Mucosa of rectum (tissue), 2 donors: ENCODE results near the gene FHIT.

ENCODE experiments used
- H3K27ac ChIP-seq, 2 donors: one replicate each; pipeline ENCODE4 v1.7.0; 2013; ENCODE audit warnings: inconsistent platforms in 2 of 2, low read depth in 2 of 2, low read length in 2 of 2
- H3K27me3 ChIP-seq, 2 donors: one replicate each; pipeline ENCODE4 v1.7.0; 2013; ENCODE audit warnings: low read length in 2 of 2; ENCODE audit not compliant: control insufficient read depth in 2 of 2, insufficient read depth in 2 of 2
- H3K36me3 ChIP-seq, 2 donors: one replicate each; pipeline ENCODE4 v1.7.0; 2013; ENCODE audit warnings: low read length in 2 of 2; ENCODE audit not compliant: control insufficient read depth in 2 of 2, insufficient read depth in 2 of 2
- H3K4me1 ChIP-seq, 2 donors: one replicate each; pipeline ENCODE4 v1.7.0; 2013; ENCODE audit warnings: low read length in 2 of 2, mild to moderate bottlenecking in 1 of 2; ENCODE audit not compliant: control insufficient read depth in 2 of 2, insufficient read depth in 2 of 2
- H3K4me3 ChIP-seq, 2 donors: one replicate each; pipeline ENCODE4 v1.7.0; 2013; ENCODE audit warnings: low read length in 2 of 2
- H3K9ac ChIP-seq, 2 donors: one replicate each; pipeline ENCODE4 v1.7.0; 2013; ENCODE audit warnings: low read length in 2 of 2, low read depth in 1 of 2, mild to moderate bottlenecking in 1 of 2
- H3K9me3 ChIP-seq, 2 donors: one replicate each; pipeline ENCODE4 v1.7.0; 2013; ENCODE audit warnings: low read length in 2 of 2; ENCODE audit not compliant: control insufficient read depth in 2 of 2
- donor health status: healthy.
- donor health status: Normal muscosa, but diverticular disease.

The FHIT gene

GRCh38 chr3:60260546-60260945 is 990.7 kb downstream of the FHIT start:
- H3K4me1 ChIP-seq, result no peaks in the 10 kb centered on the region
- H3K36me3 ChIP-seq, result no peaks in the 10 kb centered on the region
- no peak overlapping the region for H3K9ac ChIP-seq
- H3K27ac ChIP-seq, result no peak overlapping the region
- no peaks in the 10 kb centered on the region for H3K27me3 ChIP-seq
- no peak overlapping the region for H3K4me3 ChIP-seq
- H3K9me3 ChIP-seq, result no peaks in the 10 kb centered on the region

- Histone ChIP-seq H3K27ac (no peak overlapping the region), H3K9me3 (no peaks in the 10 kb centered on the region), H3K9ac (no peak overlapping the region), H3K4me1 (no peaks in the 10 kb centered on the region), H3K4me3 (no peak overlapping the region), H3K27me3 (no peaks in the 10 kb centered on the region), H3K36me3 (no peaks in the 10 kb centered on the region)
These were observed 1000.4 kb downstream of the FHIT start for GRCh38 chr3:60250810-60251209.

GRCh38 chr3:60250206-60250605 is 1001.0 kb downstream of the FHIT start:
- Histone ChIP-seq H3K27ac (no peak overlapping the region), H3K9ac (no peak overlapping the region), H3K9me3 (no peaks in the 10 kb centered on the region), H3K36me3 (no peaks in the 10 kb centered on the region), H3K4me1 (no peaks in the 10 kb centered on the region), H3K4me3 (no peak overlapping the region), H3K27me3 (no peaks in the 10 kb centered on the region)

- Histone ChIP-seq H3K9ac (no peak overlapping the region), H3K36me3 (no peaks in the 10 kb centered on the region), H3K4me1 (no peaks in the 10 kb centered on the region), H3K4me3 (no peak overlapping the region), H3K9me3 (no peaks in the 10 kb centered on the region), H3K27ac (no peak overlapping the region), H3K27me3 (no peaks in the 10 kb centered on the region)
These were observed 1004.9 kb downstream of the FHIT start for GRCh38 chr3:60246361-60246760.

GRCh38 chr3:60243456-60243855 is 1007.8 kb downstream of the FHIT start:
- Histone ChIP-seq H3K4me3 (no peak overlapping the region), H3K27ac (no peak overlapping the region), H3K27me3 (no peaks in the 10 kb centered on the region)

GRCh38 chr3:60240492-60240891 is 1010.8 kb downstream of the FHIT start:
- Histone ChIP-seq H3K4me1 (peaks cover 0 to 4% of the 10 kb centered on the region in 2 donors), H3K36me3 (no peaks in the 10 kb centered on the region), H3K27me3 (no peaks in the 10 kb centered on the region), H3K9ac (no peak overlapping the region), H3K9me3 (no peaks in the 10 kb centered on the region), H3K27ac (peak overlapping the region in 1 of 2 donors; percentile 52), H3K4me3 (no peak overlapping the region)

More at GRCh38 chr3:60243456-60243855, 1007.8 kb downstream of the FHIT start:
- Histone ChIP-seq H3K9me3 (no peaks in the 10 kb centered on the region), H3K36me3 (no peaks in the 10 kb centered on the region), H3K9ac (no peak overlapping the region), H3K4me1 (peaks cover 0 to 4% of the 10 kb centered on the region in 2 donors)

- H3K4me1 ChIP-seq, result peaks cover 0 to 4% of the 10 kb centered on the region in 2 donors
- no peaks in the 10 kb centered on the region for H3K27me3 ChIP-seq
- no peaks in the 10 kb centered on the region for H3K9me3 ChIP-seq
- H3K4me3 ChIP-seq, result no peak overlapping the region
- no peak overlapping the region for H3K9ac ChIP-seq
- no peaks in the 10 kb centered on the region for H3K36me3 ChIP-seq
- no peak overlapping the region for H3K27ac ChIP-seq
These were observed 1012.7 kb downstream of the FHIT start for GRCh38 chr3:60238550-60238949.

- no peak overlapping the region for H3K27ac ChIP-seq
- no peak overlapping the region for H3K9ac ChIP-seq
- H3K4me1 ChIP-seq, result no peaks in the 10 kb centered on the region
- no peaks in the 10 kb centered on the region for H3K27me3 ChIP-seq
- H3K4me3 ChIP-seq, result no peak overlapping the region
- H3K36me3 ChIP-seq, result no peaks in the 10 kb centered on the region
- H3K9me3 ChIP-seq, result no peaks in the 10 kb centered on the region
These were observed 1021.8 kb downstream of the FHIT start for GRCh38 chr3:60229502-60229901.

- no peaks in the 10 kb centered on the region for H3K4me1 ChIP-seq
- no peak overlapping the region for H3K9ac ChIP-seq
- H3K4me3 ChIP-seq, result no peak overlapping the region
- no peaks in the 10 kb centered on the region for H3K9me3 ChIP-seq
- H3K27ac ChIP-seq, result no peak overlapping the region
- H3K27me3 ChIP-seq, result no peaks in the 10 kb centered on the region
- H3K36me3 ChIP-seq, result no peaks in the 10 kb centered on the region
These were observed 1022.4 kb downstream of the FHIT start for GRCh38 chr3:60228823-60229222.

GRCh38 chr3:60226912-60227311 is 1024.3 kb downstream of the FHIT start:
- no peaks in the 10 kb centered on the region for H3K36me3 ChIP-seq
- no peaks in the 10 kb centered on the region for H3K4me1 ChIP-seq
- no peak overlapping the region for H3K27ac ChIP-seq
- no peak overlapping the region for H3K4me3 ChIP-seq
- no peaks in the 10 kb centered on the region for H3K27me3 ChIP-seq
- no peaks in the 10 kb centered on the region for H3K9me3 ChIP-seq
- no peak overlapping the region for H3K9ac ChIP-seq

GRCh38 chr3:60225848-60226247 is 1025.4 kb downstream of the FHIT start:
- H3K27ac ChIP-seq, result no peak overlapping the region
- H3K9ac ChIP-seq, result no peak overlapping the region

More at GRCh38 chr3:60225848-60226247, 1025.4 kb downstream of the FHIT start:
- H3K4me1 ChIP-seq, result no peaks in the 10 kb centered on the region
- H3K9me3 ChIP-seq, result no peaks in the 10 kb centered on the region
- H3K4me3 ChIP-seq, result no peak overlapping the region
- H3K27me3 ChIP-seq, result no peaks in the 10 kb centered on the region
- H3K36me3 ChIP-seq, result no peaks in the 10 kb centered on the region
